Measurements from ENCODE around the gene KRTAP6-1. TPM values are rescaled to one million over a fixed set of nuclear protein-coding genes. Genes with fewer than 3 reads are reported as not detected.

Gene KRTAP6-1
- total and polyA plus RNA-seq, 12 donors, result not detected

DNA sequence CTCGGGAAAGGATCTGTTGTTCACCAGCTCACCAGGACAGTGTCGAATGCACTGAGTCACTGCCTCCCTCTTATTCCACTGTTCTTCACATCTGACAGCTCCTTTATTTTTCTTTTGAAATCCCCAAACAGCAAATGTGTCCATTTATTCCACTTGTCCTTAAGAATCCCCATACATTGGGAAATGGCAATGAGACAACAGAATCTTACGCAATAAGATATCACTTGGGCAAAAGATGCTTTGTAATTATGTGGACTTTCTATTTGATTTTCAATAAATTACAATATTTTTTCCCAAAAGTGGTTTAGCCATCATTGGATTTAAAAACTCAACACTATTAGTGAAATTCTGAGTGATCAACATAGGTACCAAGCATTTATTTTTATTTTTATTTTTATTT, 25.0 kb upstream of the KRTAP6-1 start:
- WGBS, 4 donors, result 70 to 81% (median 79%) methylated on average over 3 of the region's 3 CpGs
- Histone ChIP-seq H3K27me3 (no peaks in the 10 kb centered on the region), H3K27ac (no peak overlapping the region), H3K4me1 (replicated peaks in 1 of 2) (no peaks in the 10 kb centered on the region), H3K9me3 (replicated peaks in 1 of 3) (no peaks in the 10 kb centered on the region), H3K36me3 (replicated peaks in 1 of 2) (no peaks in the 10 kb centered on the region), H3K4me3 (no peak overlapping the region)
- intact Hi-C loops (cut with DNase I), result no loop called here
- no peak for DNase-seq
- TF ChIP-seq, protein P1, sequence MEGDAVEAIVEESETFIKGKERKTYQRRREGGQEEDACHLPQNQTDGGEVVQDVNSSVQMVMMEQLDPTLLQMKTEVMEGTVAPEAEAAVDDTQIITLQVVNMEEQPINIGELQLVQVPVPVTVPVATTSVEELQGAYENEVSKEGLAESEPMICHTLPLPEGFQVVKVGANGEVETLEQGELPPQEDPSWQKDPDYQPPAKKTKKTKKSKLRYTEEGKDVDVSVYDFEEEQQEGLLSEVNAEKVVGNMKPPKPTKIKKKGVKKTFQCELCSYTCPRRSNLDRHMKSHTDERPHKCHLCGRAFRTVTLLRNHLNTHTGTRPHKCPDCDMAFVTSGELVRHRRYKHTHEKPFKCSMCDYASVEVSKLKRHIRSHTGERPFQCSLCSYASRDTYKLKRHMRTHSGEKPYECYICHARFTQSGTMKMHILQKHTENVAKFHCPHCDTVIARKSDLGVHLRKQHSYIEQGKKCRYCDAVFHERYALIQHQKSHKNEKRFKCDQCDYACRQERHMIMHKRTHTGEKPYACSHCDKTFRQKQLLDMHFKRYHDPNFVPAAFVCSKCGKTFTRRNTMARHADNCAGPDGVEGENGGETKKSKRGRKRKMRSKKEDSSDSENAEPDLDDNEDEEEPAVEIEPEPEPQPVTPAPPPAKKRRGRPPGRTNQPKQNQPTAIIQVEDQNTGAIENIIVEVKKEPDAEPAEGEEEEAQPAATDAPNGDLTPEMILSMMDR (IDR thresholded peaks at IDR 0.05), result no peak

DNA sequence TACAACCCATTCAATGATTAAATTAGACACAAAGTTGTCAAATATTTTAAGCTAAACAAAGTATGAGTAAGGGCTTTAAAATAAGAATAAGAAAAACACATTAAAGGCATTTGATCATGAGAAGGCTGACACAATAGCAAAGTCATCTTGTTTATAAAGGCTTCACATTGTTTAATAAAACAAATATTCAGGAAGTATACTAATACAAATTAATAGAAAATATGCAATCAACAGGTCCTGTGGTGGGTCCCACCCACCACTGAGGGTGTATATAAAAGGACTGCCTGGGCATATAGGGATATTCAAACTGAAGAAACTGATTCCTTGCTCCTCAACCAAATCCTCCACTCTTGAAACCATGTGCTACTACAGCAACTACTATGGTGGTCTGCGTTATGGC, 21.2 kb upstream of the KRTAP6-1 start, which contains the start of gene KRTAP20-2:
Gene KRTAP20-2, plus strand, starts transcription at position 301 of the 400 bp plus-strand sequence. Its CDS starts 58 bp downstream, at position 359.
- TF ChIP-seq, protein P1 (IDR thresholded peaks at IDR 0.05), result no peak
- no peak for TF ChIP-seq POLR2A (IDR thresholded peaks at IDR 0.05)
- H3K27ac ChIP-seq, result no peak within 1 kb of the TSS
- H3K36me3 ChIP-seq (replicated peaks in 1 of 2), result no peaks in the 10 kb centered on the region
- H3K27me3 ChIP-seq, result no peaks in the 10 kb centered on the region
- intact Hi-C loops (cut with DNase I), result no loop called here
- H3K4me1 ChIP-seq (replicated peaks in 1 of 2), result no peaks in the 10 kb centered on the region
- DNase-seq, result no peak
- 75 to 88% (median 83%) methylated on average over 1 of the region's 1 CpG for WGBS, 4 donors
- H3K4me3 ChIP-seq, result no peak within 1 kb of the TSS
- H3K9me3 ChIP-seq (replicated peaks in 1 of 3), result no peaks in the 10 kb centered on the region

DNA sequence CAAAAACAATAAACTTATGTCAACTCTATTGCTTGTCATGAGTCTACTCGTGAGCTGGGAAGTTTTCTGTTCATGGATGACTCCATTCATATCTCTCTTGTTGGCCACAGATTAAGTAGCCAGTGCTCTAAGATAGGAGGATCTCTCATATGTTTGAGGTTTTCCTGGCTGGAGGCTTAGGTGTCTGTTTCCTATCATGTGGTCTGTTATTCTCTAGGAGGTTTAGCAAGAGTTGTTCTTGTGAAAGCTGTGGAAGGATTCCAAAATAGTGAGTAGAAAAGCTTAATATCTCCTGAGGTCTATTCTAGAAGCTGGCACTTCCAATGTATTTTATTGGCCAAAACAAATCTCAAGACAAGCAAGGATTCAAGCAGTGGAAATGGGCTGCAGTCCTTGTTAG, 15.5 kb upstream of the KRTAP6-1 start:
- WGBS, 4 donors, result 30 to 55% (median 48%) methylated on average over 1 of the region's 1 CpG
- no peak for DNase-seq
- intact Hi-C loops (cut with DNase I), result no loop called here

DNA sequence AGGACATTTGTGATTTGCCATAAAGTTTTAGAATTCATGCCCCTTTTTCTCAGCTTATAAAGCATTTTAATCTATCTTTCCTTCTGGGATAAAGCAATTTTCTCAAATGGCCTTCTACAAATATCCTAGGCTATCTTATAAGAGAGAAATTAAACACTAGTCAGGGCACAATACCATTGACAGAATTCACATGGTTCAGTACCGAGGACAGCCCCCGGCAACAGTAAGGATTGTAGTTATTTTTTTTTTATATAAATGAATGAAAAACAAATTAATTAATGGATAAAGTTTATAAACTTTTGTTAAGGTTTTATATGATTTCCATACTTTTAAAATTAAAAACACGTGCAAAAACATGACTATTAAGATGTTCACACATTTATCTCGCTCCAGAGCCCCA, 14.4 kb upstream of the KRTAP6-1 start:
- Histone ChIP-seq H3K27me3 (no peaks in the 10 kb centered on the region), H3K4me1 (replicated peaks in 1 of 2) (no peaks in the 10 kb centered on the region), H3K27ac (no peak overlapping the region), H3K36me3 (replicated peaks in 1 of 2) (no peaks in the 10 kb centered on the region), H3K4me3 (no peak overlapping the region), H3K9me3 (replicated peaks in 1 of 3) (no peaks in the 10 kb centered on the region)
- TF ChIP-seq POLR2A (IDR thresholded peaks at IDR 0.05), result no peak
- TF ChIP-seq, protein P1 (IDR thresholded peaks at IDR 0.05), result no peak
- 68 to 85% (median 75%) methylated on average over 4 of the region's 4 CpGs for WGBS, 4 donors
- no peak for DNase-seq
- intact Hi-C loops (cut with DNase I), result no loop called here

More for the DNA sequence above, 15.5 kb upstream of the KRTAP6-1 start:
- no peaks in the 10 kb centered on the region for H3K9me3 ChIP-seq (replicated peaks in 1 of 3)
- no peak overlapping the region for H3K4me3 ChIP-seq
- no peaks in the 10 kb centered on the region for H3K27me3 ChIP-seq
- H3K36me3 ChIP-seq (replicated peaks in 1 of 2), result no peaks in the 10 kb centered on the region
- TF ChIP-seq, protein P1 (IDR thresholded peaks at IDR 0.05), result no peak
- TF ChIP-seq POLR2A (IDR thresholded peaks at IDR 0.05), result no peak
- no peak overlapping the region for H3K27ac ChIP-seq
- H3K4me1 ChIP-seq (replicated peaks in 1 of 2), result no peaks in the 10 kb centered on the region
